Stimulated activated CD4-positive, alpha-beta T cell treated with anti-CD3 and anti-CD28 coated beads, Interleukin-15, amount 100 ng/mL, for 24 hours (primary cell): ENCODE results near the gene MICAL2.

ENCODE experiments used
- DNase-seq: peaks from one replicate; pipeline ENCODE4 v3.0.0-alpha.2; 2020

Gene MICAL2, protein sequence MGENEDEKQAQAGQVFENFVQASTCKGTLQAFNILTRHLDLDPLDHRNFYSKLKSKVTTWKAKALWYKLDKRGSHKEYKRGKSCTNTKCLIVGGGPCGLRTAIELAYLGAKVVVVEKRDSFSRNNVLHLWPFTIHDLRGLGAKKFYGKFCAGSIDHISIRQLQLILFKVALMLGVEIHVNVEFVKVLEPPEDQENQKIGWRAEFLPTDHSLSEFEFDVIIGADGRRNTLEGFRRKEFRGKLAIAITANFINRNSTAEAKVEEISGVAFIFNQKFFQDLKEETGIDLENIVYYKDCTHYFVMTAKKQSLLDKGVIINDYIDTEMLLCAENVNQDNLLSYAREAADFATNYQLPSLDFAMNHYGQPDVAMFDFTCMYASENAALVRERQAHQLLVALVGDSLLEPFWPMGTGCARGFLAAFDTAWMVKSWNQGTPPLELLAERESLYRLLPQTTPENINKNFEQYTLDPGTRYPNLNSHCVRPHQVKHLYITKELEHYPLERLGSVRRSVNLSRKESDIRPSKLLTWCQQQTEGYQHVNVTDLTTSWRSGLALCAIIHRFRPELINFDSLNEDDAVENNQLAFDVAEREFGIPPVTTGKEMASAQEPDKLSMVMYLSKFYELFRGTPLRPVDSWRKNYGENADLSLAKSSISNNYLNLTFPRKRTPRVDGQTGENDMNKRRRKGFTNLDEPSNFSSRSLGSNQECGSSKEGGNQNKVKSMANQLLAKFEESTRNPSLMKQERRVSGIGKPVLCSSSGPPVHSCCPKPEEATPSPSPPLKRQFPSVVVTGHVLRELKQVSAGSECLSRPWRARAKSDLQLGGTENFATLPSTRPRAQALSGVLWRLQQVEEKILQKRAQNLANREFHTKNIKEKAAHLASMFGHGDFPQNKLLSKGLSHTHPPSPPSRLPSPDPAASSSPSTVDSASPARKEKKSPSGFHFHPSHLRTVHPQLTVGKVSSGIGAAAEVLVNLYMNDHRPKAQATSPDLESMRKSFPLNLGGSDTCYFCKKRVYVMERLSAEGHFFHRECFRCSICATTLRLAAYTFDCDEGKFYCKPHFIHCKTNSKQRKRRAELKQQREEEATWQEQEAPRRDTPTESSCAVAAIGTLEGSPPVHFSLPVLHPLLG

GRCh38 chr11:12110201-12110713 lies at the start of gene MICAL2:
MICAL2 (plus strand) TSS chr11:12110590; CDS start chr11:12162156, 51,566 bp downstream.
- peak; percentile 93 for DNase-seq

- no peak for DNase-seq
Observed at GRCh38 chr11:12061851-12062560, 48.4 kb upstream of the MICAL2 start.

GRCh38 chr11:12063251-12063650 lies 47.1 kb upstream of the MICAL2 start:
- DNase-seq: no peak

GRCh38 chr11:12064136-12064953 lies 46.0 kb upstream of the MICAL2 start:
- no peak for DNase-seq

DNA sequence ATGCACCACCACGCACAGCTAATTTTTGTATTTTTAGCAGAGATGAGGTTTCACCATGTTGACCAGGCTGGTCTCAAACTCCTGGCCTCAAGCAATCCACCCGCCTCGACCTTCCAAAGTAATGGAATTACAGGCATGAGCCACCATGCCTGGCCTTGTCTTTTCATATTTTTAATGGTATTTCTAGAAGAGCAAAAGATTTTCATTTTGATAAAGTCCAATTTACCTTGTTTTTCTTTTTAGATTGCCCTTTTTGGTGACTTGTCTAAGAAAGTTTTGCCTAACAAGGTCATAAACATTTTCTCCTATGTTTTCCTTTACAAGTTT lies 45.5 kb upstream of the MICAL2 start:
- DNase-seq: no peak

DNA sequence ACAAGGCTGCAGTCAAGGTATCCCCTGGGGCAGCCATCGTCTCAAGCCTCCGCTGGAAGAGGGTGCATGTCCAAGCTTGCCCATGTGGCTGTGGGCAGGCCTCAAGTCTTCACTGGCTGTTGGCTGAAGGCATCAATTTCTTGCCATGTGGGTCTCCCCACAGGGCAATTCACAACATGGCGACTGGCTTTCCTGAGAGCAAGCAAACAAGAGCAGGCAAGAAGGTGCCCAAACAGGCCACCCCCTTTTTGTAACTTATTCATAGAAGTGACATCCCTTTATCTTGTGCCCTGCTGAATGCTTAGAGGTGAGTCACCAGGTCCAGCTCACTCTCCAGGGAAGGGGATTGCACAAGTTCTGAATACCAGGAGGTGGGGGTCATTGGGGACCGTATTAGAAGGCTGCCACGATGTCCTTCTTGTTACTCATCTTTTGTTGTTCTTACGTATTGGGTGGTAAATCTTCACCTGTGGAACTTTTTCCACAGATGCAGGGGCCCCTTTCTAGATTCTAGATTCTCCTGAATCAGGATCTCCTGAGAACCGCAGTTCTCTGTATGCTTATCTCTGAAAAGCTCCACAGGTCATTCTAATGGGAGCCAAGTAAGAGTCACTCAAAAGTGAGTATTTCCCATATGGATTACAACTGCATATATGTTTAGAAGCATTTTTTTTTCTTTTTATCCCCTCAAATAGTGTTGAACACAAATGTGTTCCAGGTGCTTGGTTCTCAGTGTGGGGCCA lies 44.2 kb upstream of the MICAL2 start:
- no peak for DNase-seq

DNA sequence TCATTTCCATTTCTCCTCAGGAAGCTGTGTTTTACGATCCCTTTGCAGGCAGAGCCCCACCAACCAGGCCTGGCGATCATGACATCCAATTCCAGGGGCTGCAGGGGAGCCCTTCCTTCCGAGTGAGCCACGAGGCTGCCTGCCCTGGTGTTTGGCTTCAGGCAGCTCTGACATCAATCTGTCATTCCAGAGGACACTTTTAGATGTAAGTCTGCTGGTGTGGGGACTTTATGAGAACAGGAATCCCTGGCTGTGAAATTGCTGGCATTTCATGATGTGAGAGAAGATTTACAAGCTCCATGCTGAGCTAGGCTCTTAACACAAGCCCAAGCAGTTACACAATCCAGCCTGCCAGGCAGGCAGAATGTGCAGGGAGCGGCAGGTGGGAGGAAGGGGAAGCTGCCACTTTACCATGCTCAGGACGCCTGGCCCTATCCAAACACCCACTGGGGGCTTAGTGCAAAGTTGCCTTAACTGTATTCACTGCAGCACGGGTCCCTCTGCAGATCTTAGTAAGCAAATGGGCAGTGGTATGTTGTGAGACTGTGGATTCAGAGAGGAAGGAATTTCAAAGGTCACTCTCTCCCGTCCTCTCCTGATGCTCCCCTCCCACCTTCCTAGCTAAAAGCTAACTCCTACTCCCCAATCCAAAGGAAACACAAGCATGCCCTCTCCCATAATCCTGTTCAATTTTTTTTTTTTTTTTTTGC lies 43.4 kb upstream of the MICAL2 start:
- DNase-seq: no peak

- DNase-seq: no peak
Observed at GRCh38 chr11:12067796-12068357, 42.5 kb upstream of the MICAL2 start.

DNA sequence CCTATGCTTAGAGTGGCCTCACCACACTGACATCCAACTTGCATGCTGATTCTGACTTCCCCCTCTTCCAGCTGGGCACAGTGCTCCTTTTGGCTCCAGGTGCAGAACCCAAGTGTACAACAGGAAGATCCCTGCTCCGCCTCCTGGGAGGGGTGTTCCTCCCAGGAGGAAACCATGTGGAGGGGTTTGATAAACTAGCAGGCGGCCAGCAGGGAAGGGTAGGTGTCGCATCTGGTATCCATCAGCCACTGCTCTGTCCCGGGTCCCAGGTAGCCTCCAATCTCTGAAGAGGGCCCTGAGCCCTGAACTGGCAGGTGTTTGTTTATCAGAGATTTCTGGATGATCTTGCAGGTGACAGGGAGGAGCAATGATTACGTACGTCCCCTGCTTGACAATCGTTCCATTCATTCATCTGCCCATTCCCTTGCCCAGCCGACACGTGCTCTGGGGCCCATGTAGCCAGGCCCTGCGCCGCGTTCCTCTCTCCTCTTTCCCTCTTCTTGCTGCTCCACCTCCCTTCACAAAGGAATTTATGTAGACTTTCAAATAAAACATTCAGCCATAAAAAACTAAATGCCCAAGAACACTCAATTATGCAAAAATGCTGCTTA lies 41.2 kb upstream of the MICAL2 start:
- no peak for DNase-seq

- no peak for DNase-seq
Observed at GRCh38 chr11:12070446-12071267, 39.7 kb upstream of the MICAL2 start.

DNA sequence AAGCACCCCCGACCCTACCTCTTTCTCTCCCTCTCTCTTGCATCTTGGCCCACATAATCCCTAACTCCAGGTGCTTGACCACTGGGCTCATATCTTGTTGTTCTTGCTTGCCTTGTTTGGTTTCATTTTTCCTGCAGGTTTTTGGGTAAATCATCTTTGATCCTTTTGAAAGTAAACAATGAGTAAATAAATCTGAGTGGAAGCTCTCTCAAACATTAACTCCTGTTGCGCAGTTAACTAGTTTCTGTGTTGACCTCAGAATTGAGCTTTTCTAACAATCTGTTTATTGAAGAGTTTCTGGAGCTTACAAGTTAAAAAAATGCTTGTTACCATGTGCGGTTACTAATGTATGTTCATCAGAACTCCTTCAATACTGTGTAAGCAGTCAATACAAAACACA lies 38.8 kb upstream of the MICAL2 start:
- no peak for DNase-seq

GRCh38 chr11:12073436-12073835 lies 37.0 kb upstream of the MICAL2 start:
- no peak for DNase-seq

DNA sequence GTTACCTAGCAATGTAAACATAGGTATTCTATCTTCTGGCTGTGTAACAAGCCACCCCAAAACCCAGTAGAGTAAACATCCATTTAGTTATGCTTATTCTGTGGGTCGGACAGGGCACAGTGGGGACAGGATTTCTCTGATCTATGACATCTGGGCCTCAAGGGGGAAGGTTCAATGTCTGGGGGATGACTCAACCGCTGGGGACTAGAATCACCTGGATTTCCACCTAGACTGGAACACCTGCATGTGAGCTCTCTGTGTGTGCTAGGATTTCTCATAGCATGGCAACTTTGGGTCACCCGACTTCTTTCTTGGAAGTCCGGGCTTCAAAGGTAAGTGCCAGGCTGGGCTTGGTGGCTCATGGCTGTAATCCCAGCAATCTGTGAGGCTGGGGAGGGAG lies 36.5 kb upstream of the MICAL2 start:
- no peak for DNase-seq

DNA sequence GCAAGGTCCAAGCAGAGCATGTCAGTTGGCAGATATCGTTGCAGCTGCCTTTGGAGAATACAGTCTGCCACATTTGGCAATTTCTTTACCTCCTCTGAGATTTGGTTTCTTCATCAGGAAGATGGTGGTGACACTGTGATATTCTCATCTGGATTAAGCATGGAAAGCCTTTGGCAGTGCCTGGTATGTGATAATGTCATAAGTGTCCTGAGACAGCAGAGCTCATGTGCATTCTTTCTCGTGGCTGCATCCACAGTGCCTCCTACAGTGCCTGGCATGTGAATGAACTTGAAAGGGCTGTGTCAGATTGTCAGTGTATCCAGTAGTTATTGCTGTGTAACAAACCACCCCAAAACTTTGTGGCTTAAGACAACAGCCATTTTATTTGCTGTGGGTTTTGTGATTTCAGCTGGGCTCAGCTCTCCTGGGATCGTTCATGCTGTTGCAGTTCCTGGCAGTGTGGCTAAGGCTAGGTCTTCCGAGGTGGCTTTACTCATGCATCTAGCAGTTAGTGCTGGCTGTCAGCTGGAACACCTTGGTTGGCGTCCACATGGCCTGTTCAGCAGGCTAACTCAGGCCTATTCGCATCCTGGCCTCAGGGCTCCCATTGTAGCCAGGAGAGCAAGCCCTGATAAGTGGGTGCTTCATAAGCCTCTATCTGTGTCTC lies 35.7 kb upstream of the MICAL2 start:
- DNase-seq: no peak

DNA sequence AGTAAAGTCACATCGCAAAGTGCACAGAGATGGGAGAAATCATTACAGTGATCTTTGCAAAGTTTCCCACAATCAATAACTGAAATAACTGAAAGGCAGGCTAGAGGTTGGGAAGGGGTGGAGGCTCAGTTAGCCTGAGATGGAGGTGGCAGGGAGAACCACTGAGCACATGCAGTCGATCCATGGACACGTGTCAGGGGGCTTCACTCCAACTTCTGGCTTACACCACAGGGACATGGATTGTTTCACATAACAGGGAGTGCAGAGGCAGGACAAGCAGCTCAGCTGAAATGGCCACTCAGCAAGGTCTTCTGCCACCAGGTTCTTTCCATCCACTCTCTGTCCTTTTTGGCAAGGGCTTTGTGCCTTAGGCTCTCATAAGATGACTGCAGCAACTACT lies 35.1 kb upstream of the MICAL2 start:
- no peak for DNase-seq

DNA sequence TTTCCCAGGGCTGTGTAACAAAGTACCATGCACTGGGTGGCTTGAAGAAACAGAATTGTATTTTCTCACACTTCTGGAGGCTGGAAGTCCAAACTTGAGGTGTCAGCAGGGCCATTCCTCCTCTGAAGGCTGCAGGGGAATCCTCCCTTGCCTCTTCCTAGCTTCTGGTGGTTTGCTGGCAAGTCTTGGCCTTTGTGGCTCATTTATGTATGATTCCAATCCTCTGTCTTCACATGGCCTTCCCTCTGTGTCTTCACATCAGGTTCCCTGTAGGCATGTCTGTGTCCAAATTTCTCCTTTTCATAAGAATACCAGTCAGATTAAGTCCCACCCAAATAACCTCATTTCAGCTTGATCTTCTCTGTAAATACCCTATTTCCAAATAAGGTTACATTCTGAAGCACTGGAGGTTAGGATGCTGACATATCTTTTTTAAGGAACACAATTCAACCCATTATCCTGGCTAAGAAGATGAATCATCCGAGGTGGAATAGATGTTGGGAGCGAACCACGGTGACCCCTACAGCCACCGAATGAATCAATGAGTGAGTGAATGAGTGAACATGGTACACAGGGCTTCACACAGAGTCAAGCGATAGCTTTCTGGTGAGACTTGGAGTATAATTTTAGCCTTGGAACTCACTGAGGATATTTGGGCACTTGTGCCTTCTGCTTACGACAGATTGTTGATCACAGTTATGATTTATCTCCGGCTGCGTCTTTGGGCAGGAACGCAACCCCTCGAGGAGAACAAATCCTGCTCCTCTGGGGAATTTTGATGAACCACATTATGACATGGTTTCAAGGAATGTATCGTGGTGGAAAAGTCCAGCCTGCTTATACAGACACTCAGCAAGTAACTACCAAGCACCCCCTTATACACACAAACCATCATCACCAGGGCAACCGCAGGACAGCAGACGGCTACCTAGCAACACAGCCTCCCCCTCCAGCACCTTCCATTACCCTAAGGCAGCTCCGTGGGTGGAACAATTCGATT lies 34.3 kb upstream of the MICAL2 start:
- DNase-seq: no peak
